Measurements from ENCODE around the gene KCTD3. TPM values are rescaled to one million over a fixed set of nuclear protein-coding genes. Genes with fewer than 3 reads are reported as not detected.

KCTD3 gene
- total RNA-seq, 4 donors from 2014 or later, result 33.4 to 80.4 (median 59.1) TPM

DNA sequence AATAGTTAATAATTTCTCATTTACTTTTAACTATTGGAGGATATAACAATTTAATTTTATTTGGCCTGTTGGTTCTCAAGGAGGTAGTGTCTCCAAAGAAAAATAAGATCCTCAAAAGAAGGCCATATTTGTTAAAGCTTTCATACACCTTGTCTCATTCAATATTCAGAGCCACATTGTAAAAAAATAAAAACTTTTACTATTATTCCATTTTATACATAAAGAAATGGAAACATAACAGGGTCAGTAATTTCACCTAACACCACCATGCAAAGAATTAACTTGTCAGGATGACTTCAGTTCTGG, 40.3 kb upstream of the KCTD3 start:
- in situ Hi-C loops (cut with MboI; ENCODE audit: low pct_ligation_motif_present in 1 of 4, low pct_unique_long_range_greater_than_20kb in 1 of 4, low sequenced_read_pairs in 3 of 4) (loop anchor here in 1 of 4 donors (10.0 kb wide), 1 partner anchor 892 kb away; no protein-coding TSS in a partner anchor), intact Hi-C loops (cut with DNase I; ENCODE audit: low total_unique reads) (loop anchor here (5.0 kb wide), 1 partner anchor 899 kb away; no protein-coding TSS in a partner anchor)
- TF ChIP-seq, protein P1, sequence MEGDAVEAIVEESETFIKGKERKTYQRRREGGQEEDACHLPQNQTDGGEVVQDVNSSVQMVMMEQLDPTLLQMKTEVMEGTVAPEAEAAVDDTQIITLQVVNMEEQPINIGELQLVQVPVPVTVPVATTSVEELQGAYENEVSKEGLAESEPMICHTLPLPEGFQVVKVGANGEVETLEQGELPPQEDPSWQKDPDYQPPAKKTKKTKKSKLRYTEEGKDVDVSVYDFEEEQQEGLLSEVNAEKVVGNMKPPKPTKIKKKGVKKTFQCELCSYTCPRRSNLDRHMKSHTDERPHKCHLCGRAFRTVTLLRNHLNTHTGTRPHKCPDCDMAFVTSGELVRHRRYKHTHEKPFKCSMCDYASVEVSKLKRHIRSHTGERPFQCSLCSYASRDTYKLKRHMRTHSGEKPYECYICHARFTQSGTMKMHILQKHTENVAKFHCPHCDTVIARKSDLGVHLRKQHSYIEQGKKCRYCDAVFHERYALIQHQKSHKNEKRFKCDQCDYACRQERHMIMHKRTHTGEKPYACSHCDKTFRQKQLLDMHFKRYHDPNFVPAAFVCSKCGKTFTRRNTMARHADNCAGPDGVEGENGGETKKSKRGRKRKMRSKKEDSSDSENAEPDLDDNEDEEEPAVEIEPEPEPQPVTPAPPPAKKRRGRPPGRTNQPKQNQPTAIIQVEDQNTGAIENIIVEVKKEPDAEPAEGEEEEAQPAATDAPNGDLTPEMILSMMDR (IDR thresholded peaks at IDR 0.05), result peak in 1 of 5 experiments; percentile 3
- TF ChIP-seq POLR2AphosphoS5 (IDR thresholded peaks at IDR 0.05), result no peak

DNA sequence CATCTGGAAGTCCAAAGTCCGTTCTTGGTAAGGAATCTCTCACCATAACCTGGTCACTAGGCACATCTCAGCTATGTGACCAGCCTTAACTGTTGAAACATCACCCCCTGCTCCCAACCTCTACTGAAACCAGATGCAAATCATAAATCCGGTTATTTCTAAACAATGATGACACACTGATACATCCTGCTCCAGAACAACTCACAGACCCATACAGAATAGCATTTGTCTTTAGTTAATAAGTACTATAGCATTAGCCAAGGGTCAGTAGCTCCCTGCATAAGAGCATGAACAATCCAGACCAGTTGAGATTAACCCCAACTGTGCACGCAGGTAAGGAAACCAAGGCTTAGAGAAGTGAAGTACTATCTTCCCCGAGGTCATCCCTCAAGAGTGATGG, 38.0 kb upstream of the KCTD3 start:
- no peak overlapping the region for H3K4me3 ChIP-seq
- H3K4me1 ChIP-seq, result no peaks in the 10 kb centered on the region
- WGBS, 2 donors (ENCODE audit: low coverage in 1 of 2), result 65% methylated on average over 4 of the region's 4 CpGs; no CpG with 5 or more reads in 1 of the 2 donors
- no peaks in the 10 kb centered on the region for H3K9me3 ChIP-seq
- no peaks in the 10 kb centered on the region for H3K27me3 ChIP-seq
- in situ Hi-C loops (cut with MboI; ENCODE audit: low pct_ligation_motif_present in 1 of 4, low pct_unique_long_range_greater_than_20kb in 1 of 4, low sequenced_read_pairs in 3 of 4) (loop anchor here in 1 of 4 donors (10.0 kb wide), 1 partner anchor 894 kb away; no protein-coding TSS in a partner anchor), intact Hi-C loops (cut with DNase I; ENCODE audit: low total_unique reads) (loop anchor here (5.0 kb wide), 1 partner anchor 902 kb away; no protein-coding TSS in a partner anchor)
- no peak for DNase-seq
- H3K36me3 ChIP-seq, result no peaks in the 10 kb centered on the region
- TF ChIP-seq POLR2AphosphoS5 (IDR thresholded peaks at IDR 0.05) (no peak), POLR2A (IDR thresholded peaks at IDR 0.05) (no peak), EP300 (IDR thresholded peaks at IDR 0.05; ENCODE audit: low read depth) (no peak)
- TF ChIP-seq, protein P1 (IDR thresholded peaks at IDR 0.05), result no peak
- no peak overlapping the region for H3K27ac ChIP-seq

More for the DNA sequence above, 40.3 kb upstream of the KCTD3 start:
- Histone ChIP-seq H3K27ac (no peak overlapping the region), H3K4me1 (no peaks in the 10 kb centered on the region), H3K9me3 (no peaks in the 10 kb centered on the region), H3K36me3 (no peaks in the 10 kb centered on the region), H3K27me3 (no peaks in the 10 kb centered on the region), H3K4me3 (no peak overlapping the region)
- DNase-seq, result no peak

DNA sequence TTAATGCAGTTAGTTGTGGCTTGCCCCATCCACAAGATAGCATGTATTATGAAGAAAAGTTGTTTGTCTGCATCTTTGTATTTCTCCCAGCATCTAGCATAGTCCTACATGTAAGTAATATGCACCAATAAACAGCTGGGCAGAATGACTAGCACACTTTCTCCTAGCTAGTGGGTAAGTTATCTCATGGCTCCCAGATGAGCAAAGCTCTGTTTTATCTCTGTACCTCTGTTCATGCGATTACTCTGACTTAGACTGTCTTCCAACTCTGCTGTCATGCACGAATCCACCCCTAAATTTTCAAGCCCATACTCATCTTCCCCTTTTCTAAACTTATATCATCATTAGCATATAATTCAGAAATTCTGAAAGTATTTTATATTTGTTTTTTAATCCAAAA, 37.5 kb upstream of the KCTD3 start:
- Histone ChIP-seq H3K9me3 (no peaks in the 10 kb centered on the region), H3K36me3 (no peaks in the 10 kb centered on the region), H3K4me3 (no peak overlapping the region), H3K4me1 (no peaks in the 10 kb centered on the region), H3K27me3 (no peaks in the 10 kb centered on the region), H3K27ac (no peak overlapping the region)
- WGBS, 2 donors (ENCODE audit: low coverage in 1 of 2), result 60 to 74% methylated on average over 1 to 2 of the region's 2 CpGs
- TF ChIP-seq, protein P1 (IDR thresholded peaks at IDR 0.05), result no peak
- TF ChIP-seq EP300 (IDR thresholded peaks at IDR 0.05; ENCODE audit: low read depth), result no peak
- TF ChIP-seq POLR2AphosphoS5 (IDR thresholded peaks at IDR 0.05), result no peak
- TF ChIP-seq POLR2A (IDR thresholded peaks at IDR 0.05), result no peak
- DNase-seq, result no peak
- intact Hi-C loops (cut with DNase I; ENCODE audit: low total_unique reads), result loop anchor here (5.0 kb wide), 1 partner anchor 902 kb away; no protein-coding TSS in a partner anchor
- in situ Hi-C loops (cut with MboI; ENCODE audit: low pct_ligation_motif_present in 1 of 4, low pct_unique_long_range_greater_than_20kb in 1 of 4, low sequenced_read_pairs in 3 of 4), result loop anchor here in 1 of 4 donors (10.0 kb wide), 1 partner anchor 895 kb away; no protein-coding TSS in a partner anchor

DNA sequence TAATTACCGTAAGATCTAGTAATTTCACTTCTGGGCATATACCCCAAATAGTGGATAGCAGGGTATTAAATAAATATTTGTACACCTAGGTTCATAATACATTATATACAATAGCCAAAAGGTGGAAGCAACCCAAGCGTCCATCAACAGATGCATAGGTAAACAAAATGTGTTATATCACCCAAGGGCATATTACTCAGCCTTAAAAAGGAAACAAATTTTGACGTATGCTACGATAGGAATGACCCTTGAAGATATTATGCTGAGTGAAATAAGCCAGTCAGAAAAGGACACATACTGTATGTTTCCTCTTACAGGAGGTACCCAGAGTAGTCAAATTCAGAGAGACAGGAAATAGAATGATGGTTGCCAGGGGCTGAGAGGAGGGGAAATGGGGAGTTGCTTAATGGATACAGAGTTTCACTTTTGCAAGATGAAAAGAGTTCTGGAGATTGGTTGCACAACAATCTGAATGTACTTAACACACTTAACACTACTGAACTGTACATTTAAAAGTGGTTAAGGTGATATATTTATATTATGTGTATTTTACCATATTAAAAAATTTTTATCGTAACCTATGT, 36.6 kb upstream of the KCTD3 start:
- no peak for DNase-seq
- 77 to 84% methylated on average over 4 to 5 of the region's 5 CpGs for WGBS, 2 donors (ENCODE audit: low coverage in 1 of 2)
- no peak for TF ChIP-seq EP300 (IDR thresholded peaks at IDR 0.05; ENCODE audit: low read depth)
- no peak for TF ChIP-seq POLR2AphosphoS5 (IDR thresholded peaks at IDR 0.05)
- TF ChIP-seq, protein P1 (IDR thresholded peaks at IDR 0.05), result no peak
- no peak for TF ChIP-seq POLR2A (IDR thresholded peaks at IDR 0.05)
- Histone ChIP-seq H3K27me3 (no peaks in the 10 kb centered on the region), H3K9me3 (no peaks in the 10 kb centered on the region), H3K36me3 (no peaks in the 10 kb centered on the region), H3K4me3 (no peak overlapping the region), H3K4me1 (no peaks in the 10 kb centered on the region), H3K27ac (no peak overlapping the region)
- intact Hi-C loops (cut with DNase I; ENCODE audit: low total_unique reads), result no loop called here
- in situ Hi-C loops (cut with MboI; ENCODE audit: low pct_ligation_motif_present in 1 of 4, low pct_unique_long_range_greater_than_20kb in 1 of 4, low sequenced_read_pairs in 3 of 4), result no loop called here
